IMR-90 (cell line): ENCODE results near the gene COL1A1. TPM values are rescaled to one million over a fixed set of nuclear protein-coding genes. Genes with fewer than 3 reads are reported as not detected.

Experiments
- ATAC-seq: fragments of 200-7000 bp; cut with Tn5 transposase; 2 replicates; pipeline ENCODE4 v1.9.1; 2020; ENCODE audit warnings: low read depth, mild to moderate bottlenecking, moderate library complexity
- BruUV-seq: library from RNA; stranded (reverse); fragments of 400-500 nt; replicated peaks from 2 replicates; lab custom pipeline; 2021; lab: Mats Ljungman, UMichigan
- CTCF ChIA-PET: fragments of 300-600 bp; formaldehyde crosslinking; extraction: SDS; loops from one replicate; lab custom pipeline; 2021; ENCODE audit warnings: antibody characterized with exemption; lab: Yijun Ruan, JAX
- POLR2A ChIA-PET: fragments of 300-600 bp; sonication (Branson Sonifier 250); formaldehyde crosslinking; loops from one replicate; lab custom pipeline; 2022; ENCODE audit warnings: antibody characterized with exemption; ENCODE audit not compliant: unreplicated experiment; lab: Charles Lee
- DNase-seq: peaks from one replicate; pipeline ENCODE4 v3.0.0; 2013
- H2AFZ ChIP-seq: replicated peaks from 2 replicates; pipeline ENCODE3; 2013; ENCODE audit warnings: low read length, mild to moderate bottlenecking; ENCODE audit not compliant: poor library complexity
- H2AK5ac ChIP-seq: 2 replicates; pipeline ENCODE4 v1.6.1; 2013; ENCODE audit warnings: low read depth, low read length, inconsistent platforms
- H2AK9ac ChIP-seq: replicated peaks from 2 replicates; pipeline ENCODE3; 2013; ENCODE audit warnings: mild to moderate bottlenecking, low read depth, low read length, moderate library complexity; ENCODE audit not compliant: poor library complexity
- H2BK120ac ChIP-seq: 2 replicates; pipeline ENCODE4 v1.6.1; 2013; ENCODE audit warnings: low read depth, low read length, inconsistent platforms
- H2BK15ac ChIP-seq: 3 replicates; pipeline ENCODE4 v1.6.1; 2013; ENCODE audit warnings: low read depth, low read length, inconsistent platforms
- H2BK20ac ChIP-seq: 2 replicates; pipeline ENCODE4 v1.6.1; 2013; ENCODE audit warnings: low read depth, mild to moderate bottlenecking, inconsistent platforms, low read length, moderate library complexity
- H2BK5ac ChIP-seq: 2 replicates; pipeline ENCODE4 v1.6.1; 2013; ENCODE audit warnings: mild to moderate bottlenecking, low read depth, low read length, inconsistent platforms; ENCODE audit not compliant: poor library complexity, severe bottlenecking
- H3K14ac ChIP-seq: replicated peaks from 2 replicates; pipeline ENCODE4 v1.6.1; 2013; ENCODE audit warnings: low read depth, low read length, inconsistent platforms
- H3K18ac ChIP-seq: 2 replicates; pipeline ENCODE4 v1.6.1; 2013; ENCODE audit warnings: low read depth, low read length, control low read depth
- H3K23ac ChIP-seq: 2 replicates; pipeline ENCODE4 v1.6.1; 2013; ENCODE audit warnings: low read depth, low read length, inconsistent platforms
- H3K27ac ChIP-seq: 2 replicates; pipeline ENCODE4 v1.5.1; 2013; ENCODE audit warnings: mild to moderate bottlenecking, control low read depth, low read length; ENCODE audit not compliant: insufficient read depth
- H3K27me3 ChIP-seq: 2 replicates; pipeline ENCODE4 v1.6.1; 2013; ENCODE audit warnings: low read length; ENCODE audit not compliant: control insufficient read depth, insufficient read depth
- H3K36me3 ChIP-seq: 2 replicates; pipeline ENCODE4 v1.6.1; 2013; ENCODE audit warnings: low read length, mixed read lengths; ENCODE audit not compliant: control insufficient read depth, insufficient read depth
- H3K4ac ChIP-seq: 2 replicates; pipeline ENCODE4 v1.6.1; 2013; ENCODE audit warnings: low read depth, low read length, inconsistent platforms
- H3K4me1 ChIP-seq: 2 replicates; pipeline ENCODE4 v1.6.1; 2013; ENCODE audit warnings: low read length, mixed read lengths; ENCODE audit not compliant: control insufficient read depth, insufficient read depth
- H3K4me2 ChIP-seq: 2 replicates; pipeline ENCODE4 v1.6.1; 2013; ENCODE audit warnings: low read depth, mild to moderate bottlenecking, control low read depth, low read length, moderate library complexity
- H3K4me3 ChIP-seq: 2 replicates; pipeline ENCODE4 v1.5.1; 2013; ENCODE audit warnings: low read depth, mild to moderate bottlenecking, control low read depth, low read length, moderate library complexity; ENCODE audit not compliant: insufficient read depth
- H3K56ac ChIP-seq: 2 replicates; pipeline ENCODE4 v1.6.1; 2013; ENCODE audit warnings: low read length, inconsistent platforms; ENCODE audit not compliant: insufficient read depth; ENCODE audit errors: extremely low read depth
- H3K79me1 ChIP-seq, 2 experiments: 2 replicates each; pipeline ENCODE4 v1.6.1; 2013; ENCODE audit warnings: low read length in 2 of 2, inconsistent platforms in 1 of 2, low read depth in 1 of 2
- H3K9ac ChIP-seq: 2 replicates; pipeline ENCODE4 v1.6.1; 2013; ENCODE audit warnings: low read depth, low read length, control low read depth
- H3K9me1 ChIP-seq: 2 replicates; pipeline ENCODE4 v1.6.1; 2013; ENCODE audit warnings: low read length, inconsistent platforms; ENCODE audit not compliant: insufficient read depth
- H3K9me3 ChIP-seq: 2 replicates; pipeline ENCODE4 v1.6.1; 2013; ENCODE audit warnings: low read length; ENCODE audit not compliant: control insufficient read depth, insufficient read depth
- H4K20me1 ChIP-seq: 2 replicates; pipeline ENCODE4 v1.6.1; 2013; ENCODE audit warnings: low read length, inconsistent platforms; ENCODE audit not compliant: insufficient read depth
- H4K5ac ChIP-seq: 2 replicates; pipeline ENCODE4 v1.6.1; 2013; ENCODE audit warnings: mild to moderate bottlenecking, low read depth, low read length, control low read depth
- H4K8ac ChIP-seq, 2 experiments: 2 replicates each; pipeline ENCODE4 v1.6.1; 2013; ENCODE audit warnings: low read depth in 2 of 2, low read length in 2 of 2, control low read depth in 1 of 2, inconsistent platforms in 1 of 2
- H4K91ac ChIP-seq: 2 replicates; pipeline ENCODE4 v1.6.1; 2013; ENCODE audit warnings: low read depth, low read length, inconsistent platforms; ENCODE audit not compliant: insufficient read depth
- BHLHE40 ChIP-seq: fragments of 150-350 bp; IDR thresholded peaks from 2 replicates; pipeline ENCODE4 v1.6.1; 2016; ENCODE audit warnings: mild to moderate bottlenecking, low read depth, low read length
- CHD1 ChIP-seq: IDR thresholded peaks from 2 replicates; pipeline ENCODE4 v1.6.1; 2012; ENCODE audit warnings: low read depth, low read length, improper control_type of control experiment
- POLR2A ChIP-seq: IDR thresholded peaks from 2 replicates; pipeline ENCODE4 v1.6.1; 2012; ENCODE audit warnings: mild to moderate bottlenecking, low read depth, low read length
- RAD21 ChIP-seq: IDR thresholded peaks from 2 replicates; pipeline ENCODE4 v1.6.1; 2012; ENCODE audit warnings: low read length, improper control_type of control experiment
- RFX5 ChIP-seq: IDR thresholded peaks from 2 replicates; pipeline ENCODE4 v1.8.0; 2012; ENCODE audit warnings: low read depth, mild to moderate bottlenecking, low read length, moderate library complexity
- SMC3 ChIP-seq: fragments of 150-350 bp; IDR thresholded peaks from 2 replicates; pipeline ENCODE4 v1.6.1; 2016; ENCODE audit warnings: low read depth, mild to moderate bottlenecking, antibody characterized with exemption, low read length, moderate library complexity
- whole genome bisulfite sequencing, 2 experiments: methylation state at CpG; one replicate each; pipeline versions ENCODE4 v1.1.5 to v1.1.7; 2013; ENCODE audit warnings: missing lambda C conversion rate in 2 of 2; ENCODE audit not compliant: insufficient read length in 1 of 2; ENCODE audit errors: extremely low coverage in 2 of 2; 5-methylcytosine and 5-hydroxymethylcytosine counted together
- dilution Hi-C: fragments of 300-500 bp; cut with HindIII; formaldehyde crosslinking; loops from one replicate; pipeline ENCODE4 v1.14.3; 2018; ENCODE audit warnings: low sequenced_read_pairs; ENCODE audit not compliant: unreplicated experiment
- in situ Hi-C: fragments of 300-500 bp; cut with MboI; formaldehyde crosslinking; loops from 3 replicates; pipeline ENCODE4 v1.14.3; 2019; ENCODE audit warnings: low sequenced_read_pairs, inconsistent platforms, mixed read lengths
- intact Hi-C: fragments of 100-400 bp; cut with micrococcal nuclease; formaldehyde crosslinking; loops from 2 replicates; pipeline ENCODE4 v1.10.0; 2022
- polyA plus RNA-seq, 3 experiments: library from polyadenylated mRNA; depleted of rRNA; stranded (reverse); fragments of >200 nt; gene quantifications; 2 replicates each; pipeline ENCODE4 v1.2.3, GENCODE V29; 2012; ENCODE audit warnings: low replicate concordance in 1 of 3
- total RNA-seq: library from RNA; depleted of rRNA; stranded (reverse); fragments of >200 nt; gene quantifications from 2 replicates; pipeline ENCODE4 v1.2.3, GENCODE V29; 2012
- TF ChIP-seq, protein P1 (sequence below): fragments of 150-350 bp; IDR thresholded peaks from 2 replicates; pipeline ENCODE4 v1.6.1; 2017; ENCODE audit warnings: mild to moderate bottlenecking, antibody characterized with exemption, low read length, low read depth
- TF ChIP-seq, protein P2 (sequence below): fragments of 150-350 bp; IDR thresholded peaks from 2 replicates; pipeline ENCODE4 v1.6.1; 2016; ENCODE audit warnings: low read depth, mild to moderate bottlenecking, low read length, moderate library complexity, borderline replicate concordance

The COL1A1 gene
- total and polyA plus RNA-seq, 2 of the 4 experiments (the other 2 are of a cell fraction) = 2,180 to 4,350 TPM

DNA sequence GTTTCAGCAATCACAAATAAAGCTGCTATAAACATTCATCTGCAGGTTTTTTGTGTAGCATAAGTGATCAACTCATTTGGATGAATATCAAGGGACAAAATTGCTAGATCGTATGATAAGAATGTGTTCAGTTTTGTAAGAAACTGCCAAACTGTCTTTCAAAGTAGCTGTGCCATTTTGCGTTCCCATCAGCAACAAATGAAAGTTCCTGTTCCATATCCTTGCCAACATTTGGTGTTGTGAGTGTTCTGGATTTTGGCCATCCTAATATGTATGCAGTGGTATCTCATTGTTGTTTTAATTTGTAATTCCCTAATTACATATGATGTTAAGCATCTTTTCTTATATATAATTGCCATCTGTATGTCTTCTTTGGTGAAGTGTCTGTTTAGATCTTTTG, 36.5 kb upstream of the COL1A1 start:
- ChIA-PET CTCF (no interaction called here), POLR2A (interaction anchor here (1.1 kb wide), 1 partner anchor 18 kb away, joined by 3 read pairs; no protein-coding TSS in a partner anchor)
- dilution Hi-C loops = no loop called here
- H3K23ac ChIP-seq = no peak overlapping the region; the same call in 1 of the 2 replicates
- peak overlapping the region; percentile 7; the same call in 1 of the 2 replicates for H3K27ac ChIP-seq
- H4K8ac ChIP-seq = no peak overlapping the region
- H4K91ac ChIP-seq = no peak overlapping the region
- peak overlapping the region; percentile 58; the same call in 1 of the 2 replicates for H3K4me2 ChIP-seq
- no peaks in the 10 kb centered on the region; a peak in 1 of 4 replicates for H3K79me1 ChIP-seq
- TF ChIP-seq POLR2A (no peak), SMC3 (no peak), RAD21 (no peak), BHLHE40 (no peak), RFX5 (no peak), CHD1 (no peak)
- TF ChIP-seq, protein P1, sequence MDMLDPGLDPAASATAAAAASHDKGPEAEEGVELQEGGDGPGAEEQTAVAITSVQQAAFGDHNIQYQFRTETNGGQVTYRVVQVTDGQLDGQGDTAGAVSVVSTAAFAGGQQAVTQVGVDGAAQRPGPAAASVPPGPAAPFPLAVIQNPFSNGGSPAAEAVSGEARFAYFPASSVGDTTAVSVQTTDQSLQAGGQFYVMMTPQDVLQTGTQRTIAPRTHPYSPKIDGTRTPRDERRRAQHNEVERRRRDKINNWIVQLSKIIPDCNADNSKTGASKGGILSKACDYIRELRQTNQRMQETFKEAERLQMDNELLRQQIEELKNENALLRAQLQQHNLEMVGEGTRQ = no peak
- TF ChIP-seq, protein P2, sequence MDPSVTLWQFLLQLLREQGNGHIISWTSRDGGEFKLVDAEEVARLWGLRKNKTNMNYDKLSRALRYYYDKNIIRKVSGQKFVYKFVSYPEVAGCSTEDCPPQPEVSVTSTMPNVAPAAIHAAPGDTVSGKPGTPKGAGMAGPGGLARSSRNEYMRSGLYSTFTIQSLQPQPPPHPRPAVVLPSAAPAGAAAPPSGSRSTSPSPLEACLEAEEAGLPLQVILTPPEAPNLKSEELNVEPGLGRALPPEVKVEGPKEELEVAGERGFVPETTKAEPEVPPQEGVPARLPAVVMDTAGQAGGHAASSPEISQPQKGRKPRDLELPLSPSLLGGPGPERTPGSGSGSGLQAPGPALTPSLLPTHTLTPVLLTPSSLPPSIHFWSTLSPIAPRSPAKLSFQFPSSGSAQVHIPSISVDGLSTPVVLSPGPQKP = no peak
- no peak overlapping the region for H2AFZ ChIP-seq
- H3K9me3 ChIP-seq = peaks cover 5% of the 10 kb centered on the region
- no peaks in the 10 kb centered on the region for H4K20me1 ChIP-seq
- no peak overlapping the region for H3K9ac ChIP-seq
- H2BK120ac ChIP-seq = peak overlapping the region; percentile 26; the same call in 1 of the 2 replicates
- no peak overlapping the region for H3K4me3 ChIP-seq
- H2BK20ac ChIP-seq = no peak overlapping the region
- DNase-seq (no peak), ATAC-seq (no peak)
- H3K9me1 ChIP-seq = peaks cover 5% of the 10 kb centered on the region
- no peaks in the 10 kb centered on the region for H3K36me3 ChIP-seq
- H3K56ac ChIP-seq = no peak overlapping the region
- in situ Hi-C loops = no loop called here
- no peak overlapping the region for H3K18ac ChIP-seq
- H2BK15ac ChIP-seq = no peak overlapping the region
- no CpG with 5 or more reads among the region's 2 CpGs for WGBS, 2 experiments
- H3K14ac ChIP-seq = peak overlapping the region; percentile 68; the same call in 1 of the 2 replicates
- H4K5ac ChIP-seq = no peak overlapping the region
- no peak overlapping the region for H3K4ac ChIP-seq
- H3K27me3 ChIP-seq = no peaks in the 10 kb centered on the region
- no peak overlapping the region for H2AK5ac ChIP-seq
- no peak overlapping the region for H2AK9ac ChIP-seq
- no TSS peak for BruUV-seq
- H3K4me1 ChIP-seq = peaks cover 9% of the 10 kb centered on the region; the same call in 1 of the 2 replicates
- H2BK5ac ChIP-seq = no peak overlapping the region
- intact Hi-C loops = no loop called here
